CD14-positive monocyte (primary cell): ENCODE results near the gene FALEC. TPM values are rescaled to one million over a fixed set of nuclear protein-coding genes. Genes with fewer than 3 reads are reported as not detected.

Experiments
- DNase-seq, 3 donors: peaks; one replicate each; pipeline ENCODE4 v3.0.0-alpha.2; 2011 to 2022
- H2AFZ ChIP-seq: 2 replicates; pipeline ENCODE4 v1.6.0; 2012; ENCODE audit warnings: mild to moderate bottlenecking, low read depth, low read length, inconsistent platforms; ENCODE audit not compliant: insufficient read depth, poor library complexity, severe bottlenecking
- H3K27ac ChIP-seq, 2 donors: 1 replicate in 1 of 2; 2 replicates in 1 of 2; pipeline ENCODE4 v1.5.1; 2012 to 2013; ENCODE audit warnings: low read length in 2 of 2, control low read depth in 1 of 2, inconsistent platforms in 1 of 2, low read depth in 1 of 2, mild to moderate bottlenecking in 1 of 2
- H3K27me3 ChIP-seq, 2 donors: one replicate each; pipeline versions ENCODE4 v1.6.0 to v1.6.1; 2011 to 2013; ENCODE audit warnings: low read length in 2 of 2; ENCODE audit not compliant: control insufficient read depth in 2 of 2, insufficient read depth in 2 of 2
- H3K36me3 ChIP-seq, 2 donors: replicated peaks in 1 of 2; 1 replicate in 1 of 2; 2 replicates in 1 of 2; pipeline versions ENCODE4 v1.5.1 to v1.6.1; 2012 to 2013; ENCODE audit warnings: low read length in 2 of 2, control low read depth in 1 of 2, inconsistent platforms in 1 of 2, mild to moderate bottlenecking in 1 of 2; ENCODE audit not compliant: insufficient read depth in 2 of 2, control insufficient read depth in 1 of 2
- H3K4me1 ChIP-seq, 2 donors: 1 replicate in 1 of 2; 2 replicates in 1 of 2; pipeline versions ENCODE4 v1.5.1 to v1.6.1; 2012 to 2013; ENCODE audit warnings: low read length in 2 of 2, control low read depth in 1 of 2, inconsistent platforms in 1 of 2, mild to moderate bottlenecking in 1 of 2, moderate library complexity in 1 of 2; ENCODE audit not compliant: insufficient read depth in 2 of 2, control insufficient read depth in 1 of 2
- H3K4me2 ChIP-seq: replicated peaks from 2 replicates; pipeline ENCODE3; 2012; ENCODE audit warnings: low read length, moderate library complexity, mild to moderate bottlenecking; ENCODE audit not compliant: poor library complexity, severe bottlenecking; ENCODE audit errors: extremely low read depth
- H3K4me3 ChIP-seq, 3 experiments: fragments of 200-600 bp in 1 of 3; sonication (generic) in 1 of 3; replicated peaks in 1 of 3; 1 replicate in 2 of 3; 2 replicates in 1 of 3; pipeline ENCODE4 v1.5.1; 2011 to 2013; ENCODE audit warnings: low read length in 3 of 3, mild to moderate bottlenecking in 3 of 3, control low read depth in 2 of 3, low read depth in 2 of 3, inconsistent platforms in 1 of 3, moderate library complexity in 1 of 3
- H3K79me2 ChIP-seq: 2 replicates; pipeline ENCODE4 v1.6.0; 2012; ENCODE audit warnings: mild to moderate bottlenecking, control low read depth, inconsistent platforms, low read length, moderate library complexity; ENCODE audit not compliant: insufficient read depth
- H3K9ac ChIP-seq: 2 replicates; pipeline ENCODE4 v1.6.0; 2017; ENCODE audit warnings: low read length, mild to moderate bottlenecking; ENCODE audit not compliant: insufficient read depth, poor library complexity, severe bottlenecking
- H3K9me3 ChIP-seq, 2 donors: replicated peaks in 1 of 2; 1 replicate in 1 of 2; 2 replicates in 1 of 2; pipeline versions ENCODE4 v1.5.1 to v1.6.1; 2012 to 2013; ENCODE audit warnings: low read length in 2 of 2, control low read depth in 1 of 2; ENCODE audit not compliant: control insufficient read depth in 1 of 2, insufficient read depth in 1 of 2
- H4K20me1 ChIP-seq: 2 replicates; pipeline ENCODE4 v1.6.0; 2012; ENCODE audit warnings: mild to moderate bottlenecking, low read length, control low read depth, moderate library complexity; ENCODE audit not compliant: insufficient read depth
- H3K27ac Mint-ChIP-seq, 7 donors: one replicate each; pipeline ENCODE4 v1.8.0; 2020; ENCODE audit warnings: mild to moderate bottlenecking in 7 of 7, mixed read lengths in 7 of 7, moderate library complexity in 6 of 7, inconsistent platforms in 2 of 7
- H3K27me3 Mint-ChIP-seq, 3 donors: one replicate each; pipeline ENCODE4 v1.8.0; 2021 to 2022; ENCODE audit warnings: low read depth in 3 of 3, mild to moderate bottlenecking in 3 of 3, mixed read lengths in 3 of 3, moderate library complexity in 3 of 3, inconsistent platforms in 1 of 3
- H3K36me3 Mint-ChIP-seq, 2 donors: one replicate each; pipeline ENCODE4 v1.8.0; 2020; ENCODE audit warnings: mixed read lengths in 2 of 2, inconsistent platforms in 1 of 2, mild to moderate bottlenecking in 1 of 2
- H3K4me1 Mint-ChIP-seq: one replicate; pipeline ENCODE4 v1.8.0; 2020; ENCODE audit warnings: mild to moderate bottlenecking, mixed read lengths
- H3K4me3 Mint-ChIP-seq, 2 donors: one replicate each; pipeline ENCODE4 v1.8.0; 2020; ENCODE audit warnings: mild to moderate bottlenecking in 2 of 2, mixed read lengths in 2 of 2, moderate library complexity in 1 of 2
- H3K9me3 Mint-ChIP-seq, 7 donors: one replicate each; pipeline ENCODE4 v1.8.0; 2020 to 2022; ENCODE audit warnings: mixed read lengths in 7 of 7, mild to moderate bottlenecking in 6 of 7, moderate library complexity in 6 of 7, inconsistent platforms in 2 of 7
- CTCF ChIP-seq: fragments of 200-600 bp; IDR thresholded peaks from one replicate; pipeline ENCODE4 v1.8.0; 2022; ENCODE audit warnings: antibody characterized with exemption, mild to moderate bottlenecking
- WGBS: methylation state at CpG from one replicate; pipeline ENCODE4 v1.1.5; 2013; ENCODE audit warnings: missing lambda C conversion rate; ENCODE audit not compliant: insufficient coverage; 5-methylcytosine and 5-hydroxymethylcytosine counted together
- intact Hi-C, 2 donors: fragments of 100-400 bp; cut with micrococcal nuclease; formaldehyde crosslinking; loops; one replicate each; pipeline versions ENCODE4 v1.15.0 to v1.15.1; 2023
- polyA plus RNA-seq, 3 donors: library from polyadenylated mRNA; depleted of rRNA in 1 of 3; unstranded in 2 of 3; stranded (reverse) in 1 of 3; fragments of 300-500 nt in 2 of 3; fragments of >200 nt in 1 of 3; fragmentation: Illumina TruSeq in 2 of 3; gene quantifications; 1 replicate in 2 of 3; 2 replicates in 1 of 3; pipeline ENCODE4 v1.2.3, GENCODE V29; 2012 to 2021

The FALEC gene
- polyA plus RNA-seq, 3 donors: not detected

GRCh38 chr1:150507912-150508864, 7.4 kb upstream of the FALEC start, which contains the start of gene ECM1:
TSS of gene ECM1 (plus strand) at chr1:150508109. CDS start at chr1:150508210, 101 bp downstream.
- Mint-ChIP-seq H3K27ac (peak within 1 kb of the TSS in 6 of 7 donors; percentile 28 to 80 (median 57)), H3K9me3 (no peaks in the 10 kb centered on the region), H3K27me3 (peaks cover 0 to 1% (median 0%) of the 10 kb centered on the region in 3 donors), H3K36me3 (peaks cover 49% of the 10 kb centered on the region in 2 donors), H3K4me3 (no peak within 1 kb of the TSS), H3K4me1 (peaks cover 14% of the 10 kb centered on the region)
- H2AFZ ChIP-seq: peak within 1 kb of the TSS; percentile 12
- H3K4me3 ChIP-seq: no peak within 1 kb of the TSS
- no peaks in the 10 kb centered on the region for H3K79me2 ChIP-seq
- intact Hi-C loops: loop anchor here in 1 of 2 donors (1.0 kb wide), 1 partner anchor 15 kb away; no protein-coding TSS in a partner anchor
- no peak for TF ChIP-seq CTCF
- WGBS: 54% methylated on average over 4 of the region's 7 CpGs
- no peaks in the 10 kb centered on the region for H4K20me1 ChIP-seq
- DNase-seq: peak; percentile 18 to 39 (median 37)
- peaks cover 4 to 17% of the 10 kb centered on the region in 2 donors for H3K4me1 ChIP-seq
- peaks cover 33 to 36% of the 10 kb centered on the region in 2 donors for H3K36me3 ChIP-seq
- no peaks in the 10 kb centered on the region for H3K9me3 ChIP-seq
- no peak within 1 kb of the TSS for H3K9ac ChIP-seq
- H3K27me3 ChIP-seq: no peaks in the 10 kb centered on the region
- H3K27ac ChIP-seq: no peak within 1 kb of the TSS
- H3K4me2 ChIP-seq: no peak within 1 kb of the TSS

GRCh38 chr1:150508982-150509381, 6.6 kb upstream of the FALEC start:
- H3K36me3 Mint-ChIP-seq: peaks cover 44 to 45% of the 10 kb centered on the region in 2 donors
- H3K27me3 Mint-ChIP-seq: peaks cover 0 to 1% (median 0%) of the 10 kb centered on the region in 3 donors
- no peak overlapping the region for H3K4me2 ChIP-seq
- H4K20me1 ChIP-seq: no peaks in the 10 kb centered on the region
- H3K36me3 ChIP-seq: peaks cover 31% of the 10 kb centered on the region in 2 donors
- peaks cover 15% of the 10 kb centered on the region for H3K4me1 Mint-ChIP-seq
- no peaks in the 10 kb centered on the region for H3K9me3 Mint-ChIP-seq
- TF ChIP-seq CTCF: no peak
- H3K27ac ChIP-seq: no peak overlapping the region
- H3K4me1 ChIP-seq: peaks cover 4 to 17% of the 10 kb centered on the region in 2 donors
- H3K9me3 ChIP-seq: no peaks in the 10 kb centered on the region
- no peaks in the 10 kb centered on the region for H3K79me2 ChIP-seq
- DNase-seq: no peak
- no peak overlapping the region for H2AFZ ChIP-seq
- H3K9ac ChIP-seq: no peak overlapping the region
- peak overlapping the region in 2 of 7 donors; percentile 10 to 13 for H3K27ac Mint-ChIP-seq
- no peak overlapping the region for H3K4me3 Mint-ChIP-seq
- H3K27me3 ChIP-seq: no peaks in the 10 kb centered on the region
- intact Hi-C loops: loop anchor here in 1 of 2 donors (1.0 kb wide), 1 partner anchor 16 kb away; no protein-coding TSS in a partner anchor
- H3K4me3 ChIP-seq: no peak overlapping the region
- no CpG with 5 or more reads among the region's 4 CpGs for WGBS
